Measurements from ENCODE around the gene NEK6. TPM values are rescaled to one million over a fixed set of nuclear protein-coding genes. Genes with fewer than 3 reads are reported as not detected.

NEK6 gene
- total RNA-seq, 1 experiment from 2014 or later, result 28.4 TPM

DNA sequence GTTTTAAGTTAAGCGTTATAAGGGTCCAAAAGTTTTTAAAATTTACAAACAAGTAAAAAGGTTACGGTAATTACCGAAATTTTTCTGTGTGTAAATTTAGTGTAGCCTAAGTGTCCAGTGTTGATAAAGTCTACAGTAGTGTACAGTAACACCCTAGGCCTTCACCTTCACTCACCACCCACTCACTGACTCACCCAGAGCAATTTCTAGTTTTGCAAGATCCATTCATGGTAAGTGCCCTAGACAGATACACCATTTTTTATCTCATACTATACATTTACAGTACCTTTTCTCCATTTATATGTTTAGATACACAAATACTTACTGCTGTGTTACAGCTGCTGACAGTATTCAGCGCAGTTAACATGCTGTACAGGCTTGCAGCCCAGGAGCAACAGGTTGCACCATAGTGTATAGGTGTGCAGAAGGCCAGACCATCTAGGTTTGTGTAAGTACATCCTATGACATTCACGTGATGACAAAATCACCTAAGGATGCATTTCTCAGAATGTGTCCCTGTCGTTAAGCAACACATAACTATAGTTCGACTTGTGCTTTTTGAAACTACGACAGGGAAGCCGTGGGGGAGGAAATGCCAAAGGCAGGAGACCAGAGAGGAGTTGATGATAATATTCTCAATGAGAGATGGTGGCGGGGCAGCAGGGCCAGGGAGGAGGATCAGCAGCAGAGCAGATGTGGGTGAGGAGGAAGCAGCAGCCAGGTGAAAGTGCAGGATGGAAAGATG, 108.9 kb downstream of the NEK6 start:
- no peaks in the 10 kb centered on the region for H3K4me1 ChIP-seq
- H3K36me3 ChIP-seq, result peaks cover 3% of the 10 kb centered on the region; the same call in 1 of the 2 replicates
- no peaks in the 10 kb centered on the region for H3K9me3 ChIP-seq (replicated peaks)
- H3K4me3 ChIP-seq, result no peak overlapping the region
- DNase-seq, result no peak
- H3K27me3 ChIP-seq, result no peaks in the 10 kb centered on the region
- no peak overlapping the region for H3K27ac ChIP-seq

DNA sequence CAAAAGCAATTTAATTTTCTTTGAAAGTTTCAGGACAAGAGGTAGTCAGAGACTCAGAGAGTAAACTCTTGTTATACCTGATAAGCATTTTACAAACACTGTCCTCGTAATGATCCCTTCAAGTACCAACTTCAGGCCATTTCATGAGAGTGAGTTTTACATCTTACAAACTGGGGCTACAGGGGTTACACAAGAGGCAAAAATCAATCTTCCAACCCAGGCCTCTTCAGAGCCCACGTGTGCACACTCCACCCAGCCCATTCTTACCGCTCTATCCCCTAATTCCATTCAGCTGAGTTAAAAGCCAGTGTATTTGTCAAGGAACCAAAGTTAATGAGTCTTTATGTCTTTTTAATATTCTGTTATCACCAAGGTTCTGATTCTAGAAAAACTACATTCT, 110.9 kb downstream of the NEK6 start:
- Histone ChIP-seq H3K36me3 (peaks cover 3% of the 10 kb centered on the region), H3K4me1 (no peaks in the 10 kb centered on the region), H3K27me3 (no peaks in the 10 kb centered on the region), H3K4me3 (no peak overlapping the region), H3K27ac (no peak overlapping the region), H3K9me3 (replicated peaks) (peaks cover 4% of the 10 kb centered on the region)
- no peak for DNase-seq

DNA sequence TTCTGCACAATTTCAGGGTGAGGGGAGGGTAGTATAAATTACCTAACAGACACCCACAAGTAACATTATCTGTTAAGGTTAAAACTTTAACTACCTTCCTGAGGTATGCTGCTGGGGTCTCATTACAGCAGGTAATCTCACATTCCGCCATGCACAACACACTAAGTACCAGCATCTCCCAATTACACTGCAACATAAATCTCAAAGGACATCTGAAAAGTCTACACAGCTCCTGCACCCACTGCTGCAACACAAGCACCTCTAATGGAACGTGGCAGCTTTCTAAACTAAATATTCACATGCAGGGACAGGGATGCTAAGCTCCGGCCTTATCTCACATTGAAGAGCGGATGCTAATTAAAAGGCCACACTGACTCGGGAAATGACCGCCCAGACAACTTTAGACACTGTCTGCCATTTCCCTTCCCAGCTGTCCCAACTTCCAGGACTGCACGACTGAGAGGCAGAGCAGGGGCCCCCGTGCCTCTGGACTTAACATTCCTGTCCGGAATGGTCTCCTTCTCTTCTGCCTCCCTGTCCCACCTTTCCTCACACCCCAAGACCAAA, 111.6 kb downstream of the NEK6 start:
- DNase-seq, result no peak
- Histone ChIP-seq H3K27me3 (no peaks in the 10 kb centered on the region), H3K4me3 (no peak overlapping the region), H3K9me3 (replicated peaks) (peaks cover 10% of the 10 kb centered on the region), H3K36me3 (peaks cover 10% of the 10 kb centered on the region), H3K27ac (no peak overlapping the region), H3K4me1 (no peaks in the 10 kb centered on the region)

DNA sequence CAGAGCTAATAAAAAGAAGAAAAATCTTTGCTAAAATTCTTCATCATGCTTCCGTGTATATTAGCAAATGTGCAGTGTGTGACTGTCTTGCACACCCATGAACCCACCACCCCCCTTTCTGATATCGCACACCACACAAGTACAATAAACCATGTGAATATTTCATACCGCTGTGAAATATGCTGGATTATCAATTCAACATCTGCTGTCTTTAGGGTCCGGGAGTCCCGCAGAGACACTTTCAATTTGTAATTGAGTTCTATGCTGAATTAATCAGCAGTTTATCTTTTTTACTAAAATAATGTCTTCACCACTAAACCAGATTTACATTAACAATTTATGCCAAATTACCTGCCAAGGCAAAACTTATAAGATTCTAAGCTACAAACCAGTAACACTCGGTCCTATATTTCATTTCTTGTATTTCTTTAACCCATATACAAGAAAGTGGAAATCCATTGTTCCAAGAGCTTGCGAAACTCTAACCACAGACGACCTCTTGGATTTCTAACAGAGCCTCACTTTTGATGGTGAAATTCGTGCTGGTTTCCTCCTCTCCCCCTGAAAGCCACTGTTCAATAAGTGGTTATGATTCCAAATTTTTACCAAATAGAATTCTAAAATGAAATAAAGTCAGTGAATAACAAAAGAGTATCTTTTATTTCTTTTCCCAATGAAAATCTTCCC, 113.3 kb downstream of the NEK6 start:
- H3K27me3 ChIP-seq, result no peaks in the 10 kb centered on the region
- no peak for DNase-seq
- peaks cover 10% of the 10 kb centered on the region for H3K9me3 ChIP-seq (replicated peaks)
- H3K4me3 ChIP-seq, result no peak overlapping the region
- H3K36me3 ChIP-seq, result peaks cover 20% of the 10 kb centered on the region
- H3K27ac ChIP-seq, result no peak overlapping the region
- no peaks in the 10 kb centered on the region for H3K4me1 ChIP-seq

DNA sequence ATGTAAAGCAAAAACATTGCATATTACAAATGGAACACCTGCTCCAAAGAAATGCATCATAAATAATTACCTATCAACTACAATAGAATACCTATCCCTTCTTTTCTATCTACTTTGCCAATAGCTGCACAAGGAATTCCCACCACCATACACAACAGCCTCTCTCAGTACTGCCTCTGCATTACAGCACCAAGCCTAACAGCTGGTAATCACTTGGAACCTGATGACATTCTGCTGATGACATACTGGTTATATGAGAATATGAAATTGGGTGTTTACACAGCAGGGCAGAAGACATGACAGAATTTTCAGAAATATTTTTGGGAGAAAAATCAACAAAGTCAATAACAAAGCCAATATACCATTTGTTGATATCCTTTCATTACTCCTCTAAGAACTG, 114.3 kb downstream of the NEK6 start:
- no peak overlapping the region for H3K4me3 ChIP-seq
- H3K36me3 ChIP-seq, result peaks cover 22% of the 10 kb centered on the region
- H3K4me1 ChIP-seq, result no peaks in the 10 kb centered on the region
- no peak for DNase-seq
- H3K27ac ChIP-seq, result no peak overlapping the region
- H3K9me3 ChIP-seq (replicated peaks), result peaks cover 10% of the 10 kb centered on the region
- no peaks in the 10 kb centered on the region for H3K27me3 ChIP-seq

DNA sequence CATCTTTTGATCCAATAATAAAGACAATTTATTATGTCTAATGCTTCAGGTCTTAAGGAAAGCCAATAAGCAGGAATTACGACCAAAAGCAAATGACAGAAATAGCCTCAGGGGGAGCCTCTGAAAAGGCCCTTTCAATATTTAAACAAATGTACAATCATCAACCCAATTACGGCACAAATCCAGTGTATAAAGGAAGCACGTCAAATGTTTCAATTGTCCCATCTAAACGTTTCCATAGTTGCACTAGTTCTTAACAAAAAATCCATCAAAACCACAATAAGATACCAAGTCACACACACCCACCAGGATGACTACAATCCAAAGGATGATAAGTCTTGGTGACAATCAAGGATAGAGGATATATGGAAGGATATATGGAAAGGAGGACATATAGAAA, 115.6 kb downstream of the NEK6 start:
- Histone ChIP-seq H3K4me3 (no peak overlapping the region), H3K9me3 (replicated peaks) (peaks cover 10% of the 10 kb centered on the region), H3K27ac (no peak overlapping the region), H3K27me3 (no peaks in the 10 kb centered on the region), H3K36me3 (peaks cover 19% of the 10 kb centered on the region), H3K4me1 (no peaks in the 10 kb centered on the region)
- no peak for DNase-seq

DNA sequence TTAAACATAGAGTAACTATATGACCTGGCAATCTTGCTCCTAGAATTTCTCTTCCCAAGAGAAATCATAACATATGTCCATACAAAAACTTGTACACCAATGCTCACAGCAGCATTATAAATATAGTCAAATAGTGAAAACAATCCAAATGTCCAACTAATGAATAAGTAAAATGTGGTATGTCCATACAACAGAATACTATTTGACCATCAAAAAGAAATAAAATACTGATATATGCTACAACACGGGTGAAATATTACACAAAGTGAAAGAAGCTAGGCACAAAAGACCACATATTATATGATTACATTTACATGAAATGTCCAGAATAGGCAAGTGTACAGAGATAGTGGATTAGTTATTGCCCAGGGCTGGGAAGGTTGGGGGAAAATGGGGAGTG, 116.1 kb downstream of the NEK6 start:
- no peaks in the 10 kb centered on the region for H3K4me1 ChIP-seq
- H3K36me3 ChIP-seq, result peaks cover 20% of the 10 kb centered on the region
- H3K9me3 ChIP-seq (replicated peaks), result peaks cover 10% of the 10 kb centered on the region
- no peaks in the 10 kb centered on the region for H3K27me3 ChIP-seq
- H3K4me3 ChIP-seq, result no peak overlapping the region
- DNase-seq, result no peak
- H3K27ac ChIP-seq, result no peak overlapping the region

DNA sequence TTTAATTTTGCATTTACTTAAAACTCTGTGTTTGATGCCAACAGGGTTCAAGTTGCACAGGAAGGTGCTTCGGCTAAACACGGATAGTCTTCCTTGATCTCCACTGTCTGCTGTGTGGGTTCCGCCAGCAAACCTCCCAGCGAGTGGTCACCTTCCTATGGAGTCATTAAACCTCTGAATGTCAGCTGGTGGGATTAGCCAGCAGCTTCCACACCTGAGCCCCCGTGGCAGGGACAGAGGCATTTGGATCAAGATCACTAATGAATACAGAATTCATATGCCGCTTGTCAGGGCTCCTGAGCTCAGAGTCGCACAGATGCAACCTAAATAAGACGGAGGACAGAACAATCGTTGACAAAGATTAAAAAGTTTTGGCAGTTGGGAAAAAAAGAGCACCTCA, 118.0 kb downstream of the NEK6 start:
- Histone ChIP-seq H3K9me3 (replicated peaks) (peaks cover 10% of the 10 kb centered on the region), H3K4me3 (no peak overlapping the region), H3K27me3 (no peaks in the 10 kb centered on the region), H3K4me1 (no peaks in the 10 kb centered on the region), H3K27ac (no peak overlapping the region), H3K36me3 (peaks cover 34% of the 10 kb centered on the region)
- DNase-seq, result no peak

DNA sequence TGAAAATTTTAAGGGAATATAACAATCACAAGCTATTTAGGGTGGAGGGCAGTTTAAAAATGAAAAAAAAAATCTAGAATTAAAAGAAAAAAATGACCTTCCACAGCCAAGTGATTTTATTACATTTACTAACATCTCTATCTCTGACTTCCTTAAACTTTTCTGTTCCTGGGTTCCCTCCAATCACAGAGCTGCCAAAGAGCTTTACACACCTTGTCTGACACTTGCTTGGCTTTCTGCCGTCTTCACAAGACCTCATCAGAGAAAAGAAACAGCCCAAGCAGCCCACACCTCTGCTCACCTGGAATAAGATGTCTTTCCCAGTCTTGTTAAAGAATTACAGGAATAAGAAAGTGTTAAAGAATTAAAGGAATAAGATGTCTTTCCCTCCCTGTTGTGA, 118.6 kb downstream of the NEK6 start:
- Histone ChIP-seq H3K36me3 (peaks cover 39% of the 10 kb centered on the region), H3K4me1 (no peaks in the 10 kb centered on the region), H3K27me3 (no peaks in the 10 kb centered on the region), H3K27ac (no peak overlapping the region), H3K4me3 (no peak overlapping the region), H3K9me3 (replicated peaks) (peaks cover 10% of the 10 kb centered on the region)
- no peak for DNase-seq

DNA sequence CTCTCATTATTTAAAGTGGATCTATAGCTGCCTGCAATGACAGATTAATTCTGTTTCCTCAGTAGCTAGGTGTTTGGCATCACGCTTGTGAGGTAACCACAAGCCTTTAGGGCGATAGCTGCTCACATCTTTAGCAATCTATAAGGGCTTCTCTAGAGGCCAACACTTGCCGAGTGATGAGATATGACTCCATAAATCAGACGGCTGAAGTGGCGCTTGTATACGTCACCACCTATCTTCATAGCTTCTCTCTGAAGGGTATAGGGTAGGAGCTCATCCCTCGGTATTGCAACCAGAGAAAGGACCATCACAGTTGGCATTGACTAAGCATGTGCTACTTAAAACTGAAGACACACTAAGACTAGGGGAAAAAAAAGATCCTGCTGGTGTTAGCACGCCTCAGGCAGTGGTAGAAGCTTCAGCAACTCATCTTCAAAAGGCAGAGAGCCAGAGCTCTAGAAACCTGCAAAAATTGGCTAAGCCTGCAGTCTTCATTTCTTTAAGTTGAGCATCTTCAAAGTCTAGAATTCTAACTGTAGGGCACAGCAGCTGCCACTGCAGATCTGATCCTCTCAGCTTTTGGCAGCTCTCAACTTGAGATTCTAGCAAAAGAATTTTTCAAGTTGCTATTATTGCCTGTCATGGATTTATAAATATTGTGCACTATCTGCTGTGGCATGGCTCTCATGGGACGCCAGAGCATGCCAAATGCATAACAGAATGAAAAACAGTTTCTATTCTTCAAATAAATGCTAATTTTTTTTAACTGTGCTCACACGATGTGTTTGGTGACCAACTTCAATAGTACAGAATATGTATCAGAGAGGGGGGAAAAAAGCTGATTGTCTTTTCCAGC, 120.0 kb downstream of the NEK6 start:
- no peaks in the 10 kb centered on the region for H3K27me3 ChIP-seq
- H3K9me3 ChIP-seq (replicated peaks), result peaks cover 10% of the 10 kb centered on the region
- H3K36me3 ChIP-seq, result peaks cover 45% of the 10 kb centered on the region
- no peak overlapping the region for H3K4me3 ChIP-seq
- H3K4me1 ChIP-seq, result no peaks in the 10 kb centered on the region
- H3K27ac ChIP-seq, result no peak overlapping the region
- no peak for DNase-seq

DNA sequence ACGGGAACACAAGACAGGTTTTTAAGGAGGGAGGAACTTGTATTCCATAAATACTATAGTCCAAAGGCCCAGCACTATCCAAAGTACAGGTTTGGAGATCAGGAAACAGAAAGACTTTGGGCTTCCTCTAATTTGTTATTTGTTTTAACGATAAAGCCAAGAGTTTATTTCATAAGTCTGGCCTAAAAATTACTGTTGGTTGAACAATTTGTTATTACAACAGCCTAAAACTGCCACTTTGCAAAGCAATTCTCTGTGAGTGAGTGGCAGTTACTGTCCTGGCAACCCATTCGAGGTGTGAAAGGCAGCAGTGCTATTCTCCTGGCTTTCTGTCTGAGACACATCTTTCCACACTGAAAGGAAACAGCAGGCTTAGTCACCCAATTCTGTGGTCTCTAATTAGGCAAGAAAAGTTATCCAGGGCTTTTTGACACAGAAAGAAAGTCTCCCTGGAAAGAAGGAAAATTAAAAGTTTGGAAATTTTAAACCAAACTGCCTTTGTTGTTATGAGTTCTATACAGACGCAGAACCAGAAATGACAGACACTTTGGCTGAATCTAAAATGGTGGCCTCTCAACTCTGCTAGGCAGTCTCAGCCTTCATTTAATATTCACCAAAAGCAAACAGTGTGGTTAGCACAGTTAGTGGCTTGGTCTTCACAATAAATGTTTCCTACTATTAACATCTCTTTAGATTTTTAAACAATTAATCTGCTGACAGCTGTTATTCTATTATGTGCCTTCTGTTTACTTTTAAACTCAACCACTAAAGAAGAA, 123.6 kb downstream of the NEK6 start:
- H3K9me3 ChIP-seq (replicated peaks), result no peaks in the 10 kb centered on the region
- no peaks in the 10 kb centered on the region for H3K4me1 ChIP-seq
- H3K27me3 ChIP-seq, result no peaks in the 10 kb centered on the region
- H3K36me3 ChIP-seq, result peaks cover 41% of the 10 kb centered on the region
- H3K4me3 ChIP-seq, result no peak overlapping the region
- no peak for DNase-seq
- H3K27ac ChIP-seq, result no peak overlapping the region

DNA sequence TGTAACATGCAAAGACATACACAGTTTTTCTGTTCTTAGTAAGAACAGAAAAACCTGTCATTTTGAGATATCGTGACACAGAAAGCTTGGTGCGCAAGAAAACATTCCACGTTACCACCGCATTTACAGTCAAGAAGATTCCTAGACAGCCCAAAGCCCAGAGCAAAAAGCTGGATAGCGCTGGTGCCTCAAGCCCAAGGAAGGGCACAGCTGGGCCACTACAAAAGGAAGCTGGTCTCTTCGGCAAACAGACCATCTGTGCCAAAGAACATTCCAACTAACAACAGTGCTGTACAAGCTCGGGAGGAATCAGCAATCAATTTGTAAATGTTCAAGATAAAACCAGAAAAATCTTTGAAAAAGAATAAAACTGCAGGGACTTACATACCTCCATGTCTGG, 126.5 kb downstream of the NEK6 start:
- no peak overlapping the region for H3K27ac ChIP-seq
- H3K36me3 ChIP-seq, result peaks cover 38% of the 10 kb centered on the region
- no peaks in the 10 kb centered on the region for H3K27me3 ChIP-seq
- H3K4me1 ChIP-seq, result no peaks in the 10 kb centered on the region
- no peaks in the 10 kb centered on the region for H3K9me3 ChIP-seq (replicated peaks)
- no peak for DNase-seq
- H3K4me3 ChIP-seq, result no peak overlapping the region

DNA sequence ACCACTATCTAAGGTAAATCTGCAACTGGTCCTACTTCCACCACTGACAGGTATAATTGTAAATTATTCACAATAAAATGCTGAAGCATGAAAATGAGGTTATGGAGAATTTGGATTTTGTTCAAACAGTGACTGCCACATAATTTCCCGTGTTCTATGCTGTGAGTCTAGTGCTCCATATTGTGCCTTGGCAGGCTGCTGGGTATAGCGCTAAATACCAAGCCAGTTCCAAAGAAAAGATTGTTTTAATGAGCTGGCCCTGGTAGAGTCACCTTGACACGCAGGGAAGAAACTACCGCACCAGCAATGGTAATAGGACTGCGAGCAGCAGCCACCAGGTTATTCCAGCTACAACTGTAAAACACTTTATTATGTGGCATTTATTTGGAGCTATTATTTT, 127.1 kb downstream of the NEK6 start:
- Histone ChIP-seq H3K27me3 (no peaks in the 10 kb centered on the region), H3K27ac (no peak overlapping the region), H3K9me3 (replicated peaks) (no peaks in the 10 kb centered on the region), H3K36me3 (peaks cover 33% of the 10 kb centered on the region), H3K4me3 (no peak overlapping the region), H3K4me1 (no peaks in the 10 kb centered on the region)
- DNase-seq, result no peak

DNA sequence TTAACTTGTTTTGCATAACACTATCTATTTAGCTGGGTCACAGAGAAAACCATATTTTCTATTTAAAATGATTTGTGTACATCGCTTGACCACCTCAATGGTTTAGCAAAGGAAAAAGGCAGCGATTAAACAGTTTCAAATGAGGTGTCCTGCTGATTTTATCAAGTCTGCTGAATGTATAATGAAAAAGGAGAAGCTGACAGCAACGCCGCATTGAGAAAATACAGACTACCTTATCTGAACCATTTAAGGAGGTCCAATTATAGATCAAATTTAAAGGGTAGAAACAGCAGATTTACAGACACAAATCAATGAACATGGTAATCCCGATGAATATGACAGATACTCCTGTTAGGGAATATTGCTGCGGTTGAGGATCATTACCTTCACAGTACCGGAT, 127.9 kb downstream of the NEK6 start:
- DNase-seq, result no peak
- Histone ChIP-seq H3K4me1 (no peaks in the 10 kb centered on the region), H3K27me3 (no peaks in the 10 kb centered on the region), H3K27ac (no peak overlapping the region), H3K4me3 (no peak overlapping the region), H3K36me3 (peaks cover 25% of the 10 kb centered on the region), H3K9me3 (replicated peaks) (no peaks in the 10 kb centered on the region)
